VCaP (cell line): ENCODE data around the gene TBCCD1.

ENCODE experiments used
- H3K27ac ChIP-seq: fragments of 450-650 bp; 2 replicates; pipeline ENCODE4 v1.5.1; 2017
- CTCF ChIP-seq: fragments of 450-650 bp; conservative IDR thresholded peaks from 2 replicates; pipeline ENCODE4 v1.5.1; 2017; ENCODE audit warnings: mild to moderate bottlenecking, moderate library complexity

Gene TBCCD1

GRCh38 chr3:186520431-186520830 is 46.7 kb downstream of the TBCCD1 start:
- no peak overlapping the region for H3K27ac ChIP-seq
- TF ChIP-seq CTCF: no peak

- no peak overlapping the region for H3K27ac ChIP-seq
- TF ChIP-seq CTCF: no peak
These were observed 48.0 kb downstream of the TBCCD1 start for GRCh38 chr3:186519021-186519658.

- no peak for TF ChIP-seq CTCF
These were observed 49.9 kb downstream of the TBCCD1 start for GRCh38 chr3:186517218-186517617.

GRCh38 chr3:186516646-186517045 is 50.5 kb downstream of the TBCCD1 start:
- TF ChIP-seq CTCF: no peak

More at GRCh38 chr3:186517218-186517617, 49.9 kb downstream of the TBCCD1 start:
- H3K27ac ChIP-seq: no peak overlapping the region

GRCh38 chr3:186515125-186515524 is 52.0 kb downstream of the TBCCD1 start:
- no peak overlapping the region for H3K27ac ChIP-seq
- TF ChIP-seq CTCF: no peak

More at GRCh38 chr3:186516646-186517045, 50.5 kb downstream of the TBCCD1 start:
- H3K27ac ChIP-seq: no peak overlapping the region

GRCh38 chr3:186514296-186515002 is 52.7 kb downstream of the TBCCD1 start:
- no peak; the same call in 1 of the 2 replicates for TF ChIP-seq CTCF

GRCh38 chr3:186513386-186513785 is 53.8 kb downstream of the TBCCD1 start:
- no peak overlapping the region for H3K27ac ChIP-seq
- TF ChIP-seq CTCF: no peak

More at GRCh38 chr3:186514296-186515002, 52.7 kb downstream of the TBCCD1 start:
- H3K27ac ChIP-seq: no peak overlapping the region
